HEK293 (cell line): ENCODE data around the gene KRTAP2-3.

Source experiments
- CTCF ChIA-PET: fragments of 350-600 bp; formaldehyde crosslinking; extraction: SDS; loops from one replicate; lab custom pipeline; 2021; ENCODE audit warnings: antibody characterized with exemption; lab: Yijun Ruan, JAX
- POLR2A ChIA-PET: fragments of 300-600 bp; formaldehyde crosslinking; extraction: SDS; loops from one replicate; lab custom pipeline; 2020; ENCODE audit warnings: antibody characterized with exemption, inconsistent platforms; lab: Yijun Ruan, JAX
- H3K27ac ChIP-seq: fragments of 200-500 bp; sonication (Bioruptor generic); 2 replicates; pipeline ENCODE4 v1.5.1; 2014; ENCODE audit warnings: low read depth, low read length, control low read depth, inconsistent platforms; ENCODE audit errors: extremely low read depth
- H3K36me3 ChIP-seq, 2 experiments: fragments of 200-500 bp in 1 of 2; sonication (Bioruptor generic) in 1 of 2; 1 replicate in 1 of 2; 2 replicates in 1 of 2; pipeline ENCODE4 v1.5.1; 2014 to 2017; ENCODE audit warnings: inconsistent platforms in 2 of 2, low read length in 2 of 2; ENCODE audit not compliant: control insufficient read depth in 2 of 2, insufficient read depth in 1 of 2
- H3K4me1 ChIP-seq: fragments of 200-500 bp; sonication (Bioruptor generic); 2 replicates; pipeline ENCODE4 v1.5.1; 2014; ENCODE audit warnings: mild to moderate bottlenecking, low read length, inconsistent platforms; ENCODE audit not compliant: control insufficient read depth, insufficient read depth
- H3K4me3 ChIP-seq: 2 replicates; pipeline ENCODE4 v1.5.1; 2011; ENCODE audit warnings: low read depth, mild to moderate bottlenecking, control low read depth, low read length, moderate library complexity
- H3K9me3 ChIP-seq: fragments of 200-500 bp; sonication (Bioruptor generic); 2 replicates; pipeline ENCODE4 v1.5.1; 2014; ENCODE audit warnings: low read depth, low read length, inconsistent platforms; ENCODE audit not compliant: control insufficient read depth, insufficient read depth
- HOXC10 ChIP-seq: sonication (generic); formaldehyde crosslinking; IDR thresholded peaks from 2 replicates; pipeline ENCODE4 v1.8.1; 2023; ENCODE audit warnings: mild to moderate bottlenecking, missing genetic modification reagents
- KLF7 ChIP-seq: fragments of 450-650 bp; formaldehyde crosslinking; IDR thresholded peaks from 2 replicates; pipeline ENCODE4 v1.5.1; 2016; ENCODE audit warnings: missing biosample characterization, missing genetic modification characterization, borderline replicate concordance
- PRDM2 ChIP-seq: fragments of 450-650 bp; formaldehyde crosslinking; IDR thresholded peaks from 2 replicates; pipeline ENCODE4 v1.5.1; 2016; ENCODE audit warnings: missing biosample characterization, missing genetic modification characterization, borderline replicate concordance
- SALL2 ChIP-seq: fragments of 450-650 bp; formaldehyde crosslinking; IDR thresholded peaks from 2 replicates; pipeline ENCODE4 v1.5.0; 2017; ENCODE audit warnings: missing biosample characterization, mild to moderate bottlenecking, missing genetic modification characterization, borderline replicate concordance
- SP3 ChIP-seq: fragments of 450-650 bp; formaldehyde crosslinking; IDR thresholded peaks from 2 replicates; pipeline ENCODE4 v1.5.1; 2016; ENCODE audit warnings: missing biosample characterization, missing genetic modification characterization
- TCF7L2 ChIP-seq: IDR thresholded peaks from 2 replicates; pipeline ENCODE4 v1.6.1; 2011; ENCODE audit warnings: low read depth, mild to moderate bottlenecking, inconsistent platforms, low read length, moderate library complexity, borderline replicate concordance
- ZFP37 ChIP-seq: fragments of 450-650 bp; formaldehyde crosslinking; IDR thresholded peaks from 2 replicates; pipeline ENCODE4 v1.5.1; 2016; ENCODE audit warnings: missing biosample characterization, missing genetic modification characterization
- ZNF184 ChIP-seq: fragments of 450-650 bp; IDR thresholded peaks from 2 replicates; pipeline ENCODE4 v1.5.1; 2018; ENCODE audit warnings: missing biosample characterization, mild to moderate bottlenecking, missing genetic modification characterization
- ZNF280D ChIP-seq: fragments of 450-650 bp; formaldehyde crosslinking; IDR thresholded peaks from 2 replicates; pipeline ENCODE4 v1.5.1; 2016; ENCODE audit warnings: missing biosample characterization, missing genetic modification characterization
- ZNF530 ChIP-seq: fragments of 450-650 bp; formaldehyde crosslinking; IDR thresholded peaks from 2 replicates; pipeline ENCODE4 v1.5.1; 2016; ENCODE audit warnings: low read depth, missing biosample characterization, missing genetic modification characterization
- ZNF561 ChIP-seq: fragments of 450-650 bp; IDR thresholded peaks from 2 replicates; pipeline ENCODE4 v1.5.1; 2018; ENCODE audit warnings: missing biosample characterization, missing genetic modification characterization, borderline replicate concordance
- ZNF600 ChIP-seq: fragments of 450-650 bp; formaldehyde crosslinking; IDR thresholded peaks from 2 replicates; pipeline ENCODE4 v1.5.1; 2016; ENCODE audit warnings: missing biosample characterization, missing genetic modification characterization
- ZNF660 ChIP-seq: fragments of 450-650 bp; IDR thresholded peaks from 2 replicates; pipeline ENCODE4 v1.5.1; 2018; ENCODE audit warnings: missing biosample characterization, mild to moderate bottlenecking, missing genetic modification characterization
- ZNF791 ChIP-seq: fragments of 450-650 bp; formaldehyde crosslinking; IDR thresholded peaks from 2 replicates; pipeline ENCODE4 v1.5.1; 2016; ENCODE audit warnings: missing biosample characterization, missing genetic modification characterization
- ZSCAN5A ChIP-seq: fragments of 450-650 bp; formaldehyde crosslinking; IDR thresholded peaks from 2 replicates; pipeline ENCODE4 v1.5.1; 2016; ENCODE audit warnings: missing biosample characterization, missing genetic modification characterization
- TF ChIP-seq, protein P1 (sequence below): fragments of 450-650 bp; formaldehyde crosslinking; IDR thresholded peaks from 2 replicates; pipeline ENCODE4 v1.5.0; 2017; ENCODE audit warnings: missing biosample characterization, missing genetic modification characterization, borderline replicate concordance
- TF ChIP-seq, protein P2 (sequence below): fragments of 450-650 bp; IDR thresholded peaks from 2 replicates; pipeline ENCODE4 v1.5.1; 2018; ENCODE audit warnings: missing biosample characterization, missing genetic modification characterization
- TF ChIP-seq, protein P3 (sequence below): fragments of 450-650 bp; formaldehyde crosslinking; IDR thresholded peaks from 2 replicates; pipeline ENCODE4 v1.5.1; 2016; ENCODE audit warnings: missing biosample characterization, missing genetic modification characterization

The KRTAP2-3 gene

GRCh38 chr17:41082626-41083025, 22.7 kb upstream of the KRTAP2-3 start:
- no peak for TF ChIP-seq HOXC10 (CRISPR knock-in tag)
- ChIA-PET POLR2A (no interaction called here), CTCF (no interaction called here)
- Histone ChIP-seq H3K9me3 (no peaks in the 10 kb centered on the region), H3K4me3 (no peak overlapping the region), H3K4me1 (no peaks in the 10 kb centered on the region), H3K27ac (no peak overlapping the region), H3K36me3 (no peaks in the 10 kb centered on the region)

GRCh38 chr17:41076788-41077187, 16.9 kb upstream of the KRTAP2-3 start:
- ChIA-PET POLR2A (no interaction called here), CTCF (no interaction called here)
- Histone ChIP-seq H3K4me1 (no peaks in the 10 kb centered on the region), H3K4me3 (no peak overlapping the region), H3K36me3 (no peaks in the 10 kb centered on the region), H3K27ac (no peak overlapping the region), H3K9me3 (no peaks in the 10 kb centered on the region)
- TF ChIP-seq TCF7L2 (no peak), SALL2 (tag by site-specific recombination) (peak; percentile 56; the same call in 1 of the 2 replicates), ZNF530 (tag by site-specific recombination) (no peak), ZNF561 (tag by site-specific recombination) (no peak), ZNF280D (tag by site-specific recombination) (no peak), ZNF600 (tag by site-specific recombination) (no peak), ZNF660 (tag by site-specific recombination) (no peak), PRDM2 (tag by site-specific recombination) (no peak), ZSCAN5A (no peak), KLF7 (no peak), SP3 (tag by site-specific recombination) (no peak), ZNF184 (no peak), ZNF791 (no peak), ZFP37 (no peak)
- TF ChIP-seq, protein P1, sequence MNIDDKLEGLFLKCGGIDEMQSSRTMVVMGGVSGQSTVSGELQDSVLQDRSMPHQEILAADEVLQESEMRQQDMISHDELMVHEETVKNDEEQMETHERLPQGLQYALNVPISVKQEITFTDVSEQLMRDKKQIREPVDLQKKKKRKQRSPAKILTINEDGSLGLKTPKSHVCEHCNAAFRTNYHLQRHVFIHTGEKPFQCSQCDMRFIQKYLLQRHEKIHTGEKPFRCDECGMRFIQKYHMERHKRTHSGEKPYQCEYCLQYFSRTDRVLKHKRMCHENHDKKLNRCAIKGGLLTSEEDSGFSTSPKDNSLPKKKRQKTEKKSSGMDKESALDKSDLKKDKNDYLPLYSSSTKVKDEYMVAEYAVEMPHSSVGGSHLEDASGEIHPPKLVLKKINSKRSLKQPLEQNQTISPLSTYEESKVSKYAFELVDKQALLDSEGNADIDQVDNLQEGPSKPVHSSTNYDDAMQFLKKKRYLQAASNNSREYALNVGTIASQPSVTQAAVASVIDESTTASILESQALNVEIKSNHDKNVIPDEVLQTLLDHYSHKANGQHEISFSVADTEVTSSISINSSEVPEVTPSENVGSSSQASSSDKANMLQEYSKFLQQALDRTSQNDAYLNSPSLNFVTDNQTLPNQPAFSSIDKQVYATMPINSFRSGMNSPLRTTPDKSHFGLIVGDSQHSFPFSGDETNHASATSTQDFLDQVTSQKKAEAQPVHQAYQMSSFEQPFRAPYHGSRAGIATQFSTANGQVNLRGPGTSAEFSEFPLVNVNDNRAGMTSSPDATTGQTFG (tag by site-specific recombination), result no peak
- TF ChIP-seq, protein P2, sequence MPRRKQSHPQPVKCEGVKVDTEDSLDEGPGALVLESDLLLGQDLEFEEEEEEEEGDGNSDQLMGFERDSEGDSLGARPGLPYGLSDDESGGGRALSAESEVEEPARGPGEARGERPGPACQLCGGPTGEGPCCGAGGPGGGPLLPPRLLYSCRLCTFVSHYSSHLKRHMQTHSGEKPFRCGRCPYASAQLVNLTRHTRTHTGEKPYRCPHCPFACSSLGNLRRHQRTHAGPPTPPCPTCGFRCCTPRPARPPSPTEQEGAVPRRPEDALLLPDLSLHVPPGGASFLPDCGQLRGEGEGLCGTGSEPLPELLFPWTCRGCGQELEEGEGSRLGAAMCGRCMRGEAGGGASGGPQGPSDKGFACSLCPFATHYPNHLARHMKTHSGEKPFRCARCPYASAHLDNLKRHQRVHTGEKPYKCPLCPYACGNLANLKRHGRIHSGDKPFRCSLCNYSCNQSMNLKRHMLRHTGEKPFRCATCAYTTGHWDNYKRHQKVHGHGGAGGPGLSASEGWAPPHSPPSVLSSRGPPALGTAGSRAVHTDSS, result no peak
- TF ChIP-seq, protein P3, sequence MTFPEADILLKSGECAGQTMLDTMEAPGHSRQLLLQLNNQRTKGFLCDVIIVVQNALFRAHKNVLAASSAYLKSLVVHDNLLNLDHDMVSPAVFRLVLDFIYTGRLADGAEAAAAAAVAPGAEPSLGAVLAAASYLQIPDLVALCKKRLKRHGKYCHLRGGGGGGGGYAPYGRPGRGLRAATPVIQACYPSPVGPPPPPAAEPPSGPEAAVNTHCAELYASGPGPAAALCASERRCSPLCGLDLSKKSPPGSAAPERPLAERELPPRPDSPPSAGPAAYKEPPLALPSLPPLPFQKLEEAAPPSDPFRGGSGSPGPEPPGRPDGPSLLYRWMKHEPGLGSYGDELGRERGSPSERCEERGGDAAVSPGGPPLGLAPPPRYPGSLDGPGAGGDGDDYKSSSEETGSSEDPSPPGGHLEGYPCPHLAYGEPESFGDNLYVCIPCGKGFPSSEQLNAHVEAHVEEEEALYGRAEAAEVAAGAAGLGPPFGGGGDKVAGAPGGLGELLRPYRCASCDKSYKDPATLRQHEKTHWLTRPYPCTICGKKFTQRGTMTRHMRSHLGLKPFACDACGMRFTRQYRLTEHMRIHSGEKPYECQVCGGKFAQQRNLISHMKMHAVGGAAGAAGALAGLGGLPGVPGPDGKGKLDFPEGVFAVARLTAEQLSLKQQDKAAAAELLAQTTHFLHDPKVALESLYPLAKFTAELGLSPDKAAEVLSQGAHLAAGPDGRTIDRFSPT (tag by site-specific recombination), result no peak
